Activated T-cell treated with anti-CD3 and anti-CD28 coated beads, Interleukin-2, amount 50 U/mL, for 4 hours (primary cell): ENCODE results near the gene GSS. TPM values are rescaled to one million over a fixed set of nuclear protein-coding genes. Genes with fewer than 3 reads are reported as not detected.

Experiments used
- ATAC-seq, 2 donors: fragments of 200-7000 bp; cut with Tn5 transposase; one replicate each; pipeline ENCODE4 v1.10.0; 2021
- DNase-seq: peaks from one replicate; pipeline ENCODE4 v3.0.0-alpha.2; 2020
- H3K27me3 Mint-ChIP-seq: one replicate; pipeline ENCODE4 v1.8.0; 2021; ENCODE audit warnings: low read depth, mixed read lengths
- H3K36me3 Mint-ChIP-seq: one replicate; pipeline ENCODE4 v1.8.0; 2022; ENCODE audit warnings: mixed read lengths; ENCODE audit not compliant: insufficient read depth
- H3K4me1 Mint-ChIP-seq: one replicate; pipeline ENCODE4 v1.8.0; 2021; ENCODE audit warnings: low read depth, mixed read lengths
- H3K4me3 Mint-ChIP-seq: one replicate; pipeline ENCODE4 v1.8.0; 2021; ENCODE audit warnings: mild to moderate bottlenecking, moderate library complexity, mixed read lengths
- H3K9me3 Mint-ChIP-seq: one replicate; pipeline ENCODE4 v1.8.0; 2021; ENCODE audit warnings: mixed read lengths
- total RNA-seq, 3 donors: library from RNA; stranded (reverse); gene quantifications; one replicate each; pipeline ENCODE4 v1.2.1, GENCODE V29; 2021

The GSS gene
- total RNA-seq, 3 donors from 2014 or later: 47.8 to 56.2 (median 51.3) TPM

- H3K36me3 Mint-ChIP-seq: peaks cover 32% of the 10 kb centered on the region
- H3K27me3 Mint-ChIP-seq: no peaks in the 10 kb centered on the region
- ATAC-seq (peak in 1 of 2 donors; percentile 41), DNase-seq (no peak)
- H3K4me3 Mint-ChIP-seq: no peak overlapping the region
- H3K9me3 Mint-ChIP-seq: no peaks in the 10 kb centered on the region
- H3K4me1 Mint-ChIP-seq: no peaks in the 10 kb centered on the region
These were observed 41.5 kb upstream of the GSS start for GRCh38 chr20:34997131-34997561.

GRCh38 chr20:34996243-34997028, 40.8 kb upstream of the GSS start:
- Mint-ChIP-seq H3K36me3 (peaks cover 32% of the 10 kb centered on the region), H3K27me3 (no peaks in the 10 kb centered on the region), H3K4me1 (no peaks in the 10 kb centered on the region), H3K9me3 (no peaks in the 10 kb centered on the region), H3K4me3 (peak overlapping the region; percentile 4)
- ATAC-seq: no peak
- no peak for DNase-seq

GRCh38 chr20:34995696-34996095, 40.1 kb upstream of the GSS start:
- no peaks in the 10 kb centered on the region for H3K9me3 Mint-ChIP-seq
- ATAC-seq: no peak

GRCh38 chr20:34995192-34995591, 39.6 kb upstream of the GSS start:
- Mint-ChIP-seq H3K27me3 (no peaks in the 10 kb centered on the region), H3K4me3 (no peak overlapping the region), H3K9me3 (no peaks in the 10 kb centered on the region), H3K4me1 (no peaks in the 10 kb centered on the region), H3K36me3 (peaks cover 23% of the 10 kb centered on the region)
- no peak for ATAC-seq
- DNase-seq: no peak

More at GRCh38 chr20:34995696-34996095, 40.1 kb upstream of the GSS start:
- Mint-ChIP-seq H3K4me3 (no peak overlapping the region), H3K27me3 (no peaks in the 10 kb centered on the region), H3K4me1 (no peaks in the 10 kb centered on the region), H3K36me3 (peaks cover 26% of the 10 kb centered on the region)
- DNase-seq: no peak

GRCh38 chr20:34994509-34995131, 39.0 kb upstream of the GSS start:
- DNase-seq (no peak), ATAC-seq (no peak)
- no peak overlapping the region for H3K4me3 Mint-ChIP-seq
- H3K36me3 Mint-ChIP-seq: peaks cover 23% of the 10 kb centered on the region
- H3K9me3 Mint-ChIP-seq: no peaks in the 10 kb centered on the region
- no peaks in the 10 kb centered on the region for H3K27me3 Mint-ChIP-seq
- no peaks in the 10 kb centered on the region for H3K4me1 Mint-ChIP-seq

- H3K27me3 Mint-ChIP-seq: no peaks in the 10 kb centered on the region
- H3K4me1 Mint-ChIP-seq: no peaks in the 10 kb centered on the region
- no peaks in the 10 kb centered on the region for H3K9me3 Mint-ChIP-seq
- peaks cover 19% of the 10 kb centered on the region for H3K36me3 Mint-ChIP-seq
- no peak overlapping the region for H3K4me3 Mint-ChIP-seq
- ATAC-seq (no peak), DNase-seq (no peak)
These were observed 38.4 kb upstream of the GSS start for GRCh38 chr20:34993941-34994508.

GRCh38 chr20:34992751-34993417, 37.3 kb upstream of the GSS start:
- H3K36me3 Mint-ChIP-seq: peaks cover 8% of the 10 kb centered on the region
- ATAC-seq: no peak
- H3K27me3 Mint-ChIP-seq: no peaks in the 10 kb centered on the region
- no peak overlapping the region for H3K4me3 Mint-ChIP-seq
- no peaks in the 10 kb centered on the region for H3K9me3 Mint-ChIP-seq
- no peak for DNase-seq
- no peaks in the 10 kb centered on the region for H3K4me1 Mint-ChIP-seq

- Mint-ChIP-seq H3K36me3 (no peaks in the 10 kb centered on the region), H3K4me3 (no peak overlapping the region), H3K9me3 (no peaks in the 10 kb centered on the region), H3K27me3 (no peaks in the 10 kb centered on the region), H3K4me1 (no peaks in the 10 kb centered on the region)
- ATAC-seq (no peak), DNase-seq (no peak)
These were observed 35.1 kb upstream of the GSS start for GRCh38 chr20:34990661-34991214.

GRCh38 chr20:34990231-34990630, 34.6 kb upstream of the GSS start:
- DNase-seq (no peak), ATAC-seq (no peak)
- Mint-ChIP-seq H3K4me1 (no peaks in the 10 kb centered on the region), H3K36me3 (no peaks in the 10 kb centered on the region), H3K27me3 (no peaks in the 10 kb centered on the region), H3K4me3 (no peak overlapping the region), H3K9me3 (no peaks in the 10 kb centered on the region)

- H3K27me3 Mint-ChIP-seq: no peaks in the 10 kb centered on the region
- DNase-seq (no peak), ATAC-seq (no peak)
- no peaks in the 10 kb centered on the region for H3K9me3 Mint-ChIP-seq
- H3K4me1 Mint-ChIP-seq: no peaks in the 10 kb centered on the region
- H3K4me3 Mint-ChIP-seq: no peak overlapping the region
- H3K36me3 Mint-ChIP-seq: no peaks in the 10 kb centered on the region
These were observed 34.1 kb upstream of the GSS start for GRCh38 chr20:34989670-34990069.

GRCh38 chr20:34989118-34989517, 33.5 kb upstream of the GSS start:
- ATAC-seq: no peak
- no peaks in the 10 kb centered on the region for H3K36me3 Mint-ChIP-seq
- H3K4me3 Mint-ChIP-seq: no peak overlapping the region

GRCh38 chr20:34988191-34988540, 32.6 kb upstream of the GSS start:
- ATAC-seq (no peak), DNase-seq (no peak)
- H3K36me3 Mint-ChIP-seq: no peaks in the 10 kb centered on the region
- H3K27me3 Mint-ChIP-seq: peaks cover 7% of the 10 kb centered on the region
- H3K4me1 Mint-ChIP-seq: no peaks in the 10 kb centered on the region
- no peak overlapping the region for H3K4me3 Mint-ChIP-seq
- no peaks in the 10 kb centered on the region for H3K9me3 Mint-ChIP-seq

More at GRCh38 chr20:34989118-34989517, 33.5 kb upstream of the GSS start:
- no peaks in the 10 kb centered on the region for H3K4me1 Mint-ChIP-seq
- H3K9me3 Mint-ChIP-seq: no peaks in the 10 kb centered on the region
- H3K27me3 Mint-ChIP-seq: peaks cover under 1% of the 10 kb centered on the region
- no peak for DNase-seq

- Mint-ChIP-seq H3K4me3 (no peak overlapping the region), H3K36me3 (no peaks in the 10 kb centered on the region), H3K27me3 (peaks cover 11% of the 10 kb centered on the region), H3K4me1 (no peaks in the 10 kb centered on the region), H3K9me3 (no peaks in the 10 kb centered on the region)
- no peak for DNase-seq
- no peak for ATAC-seq
These were observed 31.9 kb upstream of the GSS start for GRCh38 chr20:34987288-34988190.
